Caco-2 (cell line): Measurements from ENCODE around the gene SPARC. TPM values are rescaled to one million over a fixed set of nuclear protein-coding genes. Genes with fewer than 3 reads are reported as not detected.

Experiments used
- BruUV-seq: library from RNA; stranded (reverse); fragments of 400-500 nt; replicated peaks from 2 replicates; lab custom pipeline; 2021; lab: Mats Ljungman, UMichigan
- CTCF ChIA-PET: fragments of 300-600 bp; sonication (Branson Sonifier 250); formaldehyde crosslinking; loops from one replicate; lab custom pipeline; 2022; ENCODE audit warnings: antibody characterized with exemption; lab: Charles Lee
- POLR2A ChIA-PET: fragments of 300-600 bp; sonication (Branson Sonifier 250); formaldehyde crosslinking; loops from one replicate; lab custom pipeline; 2022; ENCODE audit warnings: antibody characterized with exemption; lab: Charles Lee
- DNase-seq, 2 experiments: peaks; one replicate each; pipeline versions ENCODE4 v3.0.0 to v3.0.0-alpha.2; 2020 to 2022
- H3K27me3 ChIP-seq: replicated peaks from 2 replicates; pipeline ENCODE4 v1.6.0; 2011; ENCODE audit warnings: low read length; ENCODE audit not compliant: control insufficient read depth, insufficient read depth
- H3K36me3 ChIP-seq: 2 replicates; pipeline ENCODE4 v1.5.1; 2011; ENCODE audit warnings: low read length; ENCODE audit not compliant: control insufficient read depth, insufficient read depth
- H3K4me1 ChIP-seq: fragments of 250-450 bp; sonication (Bioruptor Pico); 2 replicates; pipeline ENCODE4 v1.5.1; 2020; ENCODE audit warnings: mild to moderate bottlenecking
- H3K4me3 ChIP-seq: 2 replicates; pipeline ENCODE4 v1.5.1; 2011; ENCODE audit warnings: low read depth, mild to moderate bottlenecking, control low read depth, low read length
- H3K9me3 ChIP-seq: fragments of 250-450 bp; sonication (Bioruptor Pico); 2 replicates; pipeline ENCODE4 v1.5.1; 2020; ENCODE audit warnings: mild to moderate bottlenecking, moderate library complexity
- H3K27ac Mint-ChIP-seq: one replicate; pipeline ENCODE4 v1.8.0; 2022; ENCODE audit warnings: mixed read lengths; ENCODE audit not compliant: unreplicated experiment
- H3K27me3 Mint-ChIP-seq: one replicate; pipeline ENCODE4 v1.8.0; 2022; ENCODE audit warnings: mixed read lengths; ENCODE audit not compliant: insufficient read depth, unreplicated experiment
- H3K36me3 Mint-ChIP-seq: one replicate; pipeline ENCODE4 v1.8.0; 2022; ENCODE audit warnings: mild to moderate bottlenecking, mixed read lengths; ENCODE audit not compliant: insufficient read depth, unreplicated experiment
- H3K4me1 Mint-ChIP-seq: one replicate; pipeline ENCODE4 v1.8.0; 2022; ENCODE audit warnings: low read depth, mixed read lengths; ENCODE audit not compliant: unreplicated experiment
- H3K4me3 Mint-ChIP-seq: one replicate; pipeline ENCODE4 v1.8.0; 2022; ENCODE audit warnings: mild to moderate bottlenecking, moderate library complexity, mixed read lengths; ENCODE audit not compliant: unreplicated experiment
- H3K9me3 Mint-ChIP-seq: one replicate; pipeline ENCODE4 v1.8.0; 2022; ENCODE audit warnings: mixed read lengths; ENCODE audit not compliant: unreplicated experiment
- intact Hi-C: fragments of 100-400 bp; cut with micrococcal nuclease; formaldehyde crosslinking; loops from one replicate; pipeline ENCODE4 v1.10.0; 2022; ENCODE audit not compliant: unreplicated experiment
- total RNA-seq: library from RNA; stranded (reverse); gene quantifications from 2 replicates; pipeline ENCODE4 v1.2.3, GENCODE V29; 2022
- TF ChIP-seq, protein P1 (sequence below), 2 experiments: fragments of 200-600 bp in 1 of 2; IDR thresholded peaks; 1 replicate in 1 of 2; 2 replicates in 1 of 2; pipeline versions ENCODE4 v1.5.1 to v1.8.0; 2011 to 2022; ENCODE audit warnings: antibody characterized with exemption in 1 of 2, control low read depth in 1 of 2, inconsistent platforms in 1 of 2, low read depth in 1 of 2, low read length in 1 of 2, mild to moderate bottlenecking in 1 of 2, moderate library complexity in 1 of 2; ENCODE audit not compliant: insufficient read depth in 1 of 2, severe bottlenecking in 1 of 2, unreplicated experiment in 1 of 2

Gene SPARC
- total RNA-seq, 1 experiment from 2014 or later = 22.7 TPM

- ChIA-PET POLR2A (no interaction called here), CTCF (interaction anchor here (1.0 to 1.2 kb wide), 2 partner anchors 14 to 114 kb away, joined by 3 to 5 read pairs; no protein-coding TSS in a partner anchor)
- no peak for DNase-seq
- Mint-ChIP-seq H3K27me3 (peaks cover 2% of the 10 kb centered on the region), H3K4me1 (no peaks in the 10 kb centered on the region), H3K4me3 (no peak overlapping the region), H3K36me3 (no peaks in the 10 kb centered on the region), H3K27ac (no peak overlapping the region), H3K9me3 (no peaks in the 10 kb centered on the region)
- no TSS peak for BruUV-seq
- no peaks in the 10 kb centered on the region for H3K36me3 ChIP-seq
- H3K4me3 ChIP-seq = no peak overlapping the region
- no peaks in the 10 kb centered on the region for H3K27me3 ChIP-seq
- no peaks in the 10 kb centered on the region for H3K9me3 ChIP-seq
- no peaks in the 10 kb centered on the region for H3K4me1 ChIP-seq
- intact Hi-C loops = no loop called here
- TF ChIP-seq, protein P1, sequence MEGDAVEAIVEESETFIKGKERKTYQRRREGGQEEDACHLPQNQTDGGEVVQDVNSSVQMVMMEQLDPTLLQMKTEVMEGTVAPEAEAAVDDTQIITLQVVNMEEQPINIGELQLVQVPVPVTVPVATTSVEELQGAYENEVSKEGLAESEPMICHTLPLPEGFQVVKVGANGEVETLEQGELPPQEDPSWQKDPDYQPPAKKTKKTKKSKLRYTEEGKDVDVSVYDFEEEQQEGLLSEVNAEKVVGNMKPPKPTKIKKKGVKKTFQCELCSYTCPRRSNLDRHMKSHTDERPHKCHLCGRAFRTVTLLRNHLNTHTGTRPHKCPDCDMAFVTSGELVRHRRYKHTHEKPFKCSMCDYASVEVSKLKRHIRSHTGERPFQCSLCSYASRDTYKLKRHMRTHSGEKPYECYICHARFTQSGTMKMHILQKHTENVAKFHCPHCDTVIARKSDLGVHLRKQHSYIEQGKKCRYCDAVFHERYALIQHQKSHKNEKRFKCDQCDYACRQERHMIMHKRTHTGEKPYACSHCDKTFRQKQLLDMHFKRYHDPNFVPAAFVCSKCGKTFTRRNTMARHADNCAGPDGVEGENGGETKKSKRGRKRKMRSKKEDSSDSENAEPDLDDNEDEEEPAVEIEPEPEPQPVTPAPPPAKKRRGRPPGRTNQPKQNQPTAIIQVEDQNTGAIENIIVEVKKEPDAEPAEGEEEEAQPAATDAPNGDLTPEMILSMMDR (IDR thresholded peaks at IDR 0.05; ENCODE audit: insufficient read depth in 1 of 2, low read depth in 1 of 2, low read length in 1 of 2, severe bottlenecking in 1 of 2, unreplicated experiment in 1 of 2) = no peak
Observed at GRCh38 chr5:151637676-151638075, 49.0 kb downstream of the SPARC start.

DNA sequence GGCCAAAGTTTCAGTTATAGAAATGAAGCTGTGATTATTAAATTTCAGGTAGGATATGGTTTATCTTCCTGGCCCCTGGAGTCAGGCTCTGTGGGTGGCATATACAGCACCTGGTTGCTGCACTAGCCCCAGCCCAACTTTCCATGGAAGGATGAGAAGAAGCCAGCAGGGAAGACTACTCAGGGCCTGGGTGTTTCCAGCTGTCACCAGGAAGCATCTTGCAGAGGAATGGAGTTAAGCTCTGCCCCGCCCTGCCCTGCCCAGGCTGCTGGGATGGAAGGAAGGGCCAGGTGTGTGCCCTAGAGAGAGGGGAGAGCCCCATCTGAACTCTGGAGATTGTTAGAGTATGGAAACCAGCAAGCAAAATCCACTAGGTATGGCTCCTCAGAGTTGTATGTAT, 52.8 kb downstream of the SPARC start:
- H3K9me3 ChIP-seq = no peaks in the 10 kb centered on the region
- no peak overlapping the region for H3K4me3 ChIP-seq
- Mint-ChIP-seq H3K27me3 (peaks cover 2% of the 10 kb centered on the region), H3K4me1 (no peaks in the 10 kb centered on the region), H3K27ac (no peak overlapping the region), H3K36me3 (no peaks in the 10 kb centered on the region), H3K4me3 (no peak overlapping the region), H3K9me3 (no peaks in the 10 kb centered on the region)
- H3K4me1 ChIP-seq = no peaks in the 10 kb centered on the region
- TF ChIP-seq, protein P1 (IDR thresholded peaks at IDR 0.05; ENCODE audit: insufficient read depth in 1 of 2, low read depth in 1 of 2, low read length in 1 of 2, severe bottlenecking in 1 of 2, unreplicated experiment in 1 of 2) = no peak
- no TSS peak for BruUV-seq
- ChIA-PET POLR2A (no interaction called here), CTCF (no interaction called here)
- intact Hi-C loops = no loop called here
- H3K36me3 ChIP-seq = no peaks in the 10 kb centered on the region
- no peak for DNase-seq
- no peaks in the 10 kb centered on the region for H3K27me3 ChIP-seq

- no peaks in the 10 kb centered on the region for H3K4me1 ChIP-seq
- H3K4me3 Mint-ChIP-seq = no peak overlapping the region
- H3K4me3 ChIP-seq = no peak overlapping the region
- H3K27me3 Mint-ChIP-seq = peaks cover 2% of the 10 kb centered on the region
- no peaks in the 10 kb centered on the region for H3K4me1 Mint-ChIP-seq
- no peaks in the 10 kb centered on the region for H3K9me3 Mint-ChIP-seq
- no TSS peak for BruUV-seq
- intact Hi-C loops = no loop called here
- no peak overlapping the region for H3K27ac Mint-ChIP-seq
- ChIA-PET POLR2A (no interaction called here), CTCF (no interaction called here)
- no peaks in the 10 kb centered on the region for H3K9me3 ChIP-seq
- TF ChIP-seq, protein P1 (IDR thresholded peaks at IDR 0.05; ENCODE audit: insufficient read depth in 1 of 2, low read depth in 1 of 2, low read length in 1 of 2, severe bottlenecking in 1 of 2, unreplicated experiment in 1 of 2) = no peak
- H3K27me3 ChIP-seq = no peaks in the 10 kb centered on the region
- no peaks in the 10 kb centered on the region for H3K36me3 Mint-ChIP-seq
- no peak for DNase-seq
- no peaks in the 10 kb centered on the region for H3K36me3 ChIP-seq
Observed at GRCh38 chr5:151632941-151633340, 53.8 kb downstream of the SPARC start.
